Measurements from ENCODE around the gene APBA3.

APBA3 gene

DNA sequence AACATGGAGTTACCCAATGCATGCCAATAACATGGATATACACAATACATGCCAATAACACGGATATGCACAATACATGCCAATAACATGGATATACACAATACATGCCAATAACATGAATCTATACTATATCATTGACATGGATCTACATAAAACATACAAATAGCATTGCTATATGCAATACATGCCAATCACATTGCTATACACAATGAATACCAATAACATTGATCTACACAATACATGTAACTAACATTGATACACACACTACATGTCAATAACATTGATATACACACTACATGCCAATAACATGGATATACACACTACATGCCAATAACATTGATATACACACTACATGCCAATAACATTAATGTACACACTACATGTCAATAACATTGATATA is 60.3 kb downstream of the APBA3 start:
- ChIA-PET CTCF (interaction anchor here (1.1 to 12.8 kb wide), 7 partner anchors 9 to 53 kb away, joined by 4 to 148 read pairs (median 9); no protein-coding TSS in a partner anchor), POLR2A (no interaction called here)
- TF ChIP-seq, protein P1, sequence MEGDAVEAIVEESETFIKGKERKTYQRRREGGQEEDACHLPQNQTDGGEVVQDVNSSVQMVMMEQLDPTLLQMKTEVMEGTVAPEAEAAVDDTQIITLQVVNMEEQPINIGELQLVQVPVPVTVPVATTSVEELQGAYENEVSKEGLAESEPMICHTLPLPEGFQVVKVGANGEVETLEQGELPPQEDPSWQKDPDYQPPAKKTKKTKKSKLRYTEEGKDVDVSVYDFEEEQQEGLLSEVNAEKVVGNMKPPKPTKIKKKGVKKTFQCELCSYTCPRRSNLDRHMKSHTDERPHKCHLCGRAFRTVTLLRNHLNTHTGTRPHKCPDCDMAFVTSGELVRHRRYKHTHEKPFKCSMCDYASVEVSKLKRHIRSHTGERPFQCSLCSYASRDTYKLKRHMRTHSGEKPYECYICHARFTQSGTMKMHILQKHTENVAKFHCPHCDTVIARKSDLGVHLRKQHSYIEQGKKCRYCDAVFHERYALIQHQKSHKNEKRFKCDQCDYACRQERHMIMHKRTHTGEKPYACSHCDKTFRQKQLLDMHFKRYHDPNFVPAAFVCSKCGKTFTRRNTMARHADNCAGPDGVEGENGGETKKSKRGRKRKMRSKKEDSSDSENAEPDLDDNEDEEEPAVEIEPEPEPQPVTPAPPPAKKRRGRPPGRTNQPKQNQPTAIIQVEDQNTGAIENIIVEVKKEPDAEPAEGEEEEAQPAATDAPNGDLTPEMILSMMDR (IDR thresholded peaks at IDR 0.05; ENCODE audit: control extremely low read depth, extremely low read depth, low read depth, missing control alignments), result no peak
- no peak for DNase-seq (ENCODE audit: extremely low spot score)
